BJ (cell line): ENCODE results near the gene KLHL29. TPM values are rescaled to one million over a fixed set of nuclear protein-coding genes. Genes with fewer than 3 reads are reported as not detected.

Experiments used
- CTCF ChIA-PET: fragments of 350-600 bp; formaldehyde crosslinking; extraction: SDS; loops from one replicate; lab custom pipeline; 2021; ENCODE audit warnings: antibody characterized with exemption, inconsistent platforms; lab: Yijun Ruan, JAX
- POLR2A ChIA-PET: fragments of 300-600 bp; sonication (Branson Sonifier 250); formaldehyde crosslinking; extraction: SDS; loops from one replicate; lab custom pipeline; 2021; ENCODE audit warnings: antibody characterized with exemption; lab: Charles Lee
- DNase-seq: peaks from one replicate; pipeline ENCODE4 v3.0.0-alpha.2; 2011; ENCODE audit warnings: low read depth
- H3K27me3 ChIP-seq: 2 replicates; pipeline ENCODE4 v1.6.0; 2011; ENCODE audit warnings: low read length; ENCODE audit not compliant: control insufficient read depth, insufficient read depth
- H3K36me3 ChIP-seq: 2 replicates; pipeline ENCODE4 v1.5.1; 2011; ENCODE audit warnings: low read length; ENCODE audit not compliant: control insufficient read depth, insufficient read depth
- H3K4me3 ChIP-seq: 2 replicates; pipeline ENCODE4 v1.5.1; 2011; ENCODE audit warnings: low read depth, mild to moderate bottlenecking, control low read depth, low read length
- polyA plus RNA-seq: library from polyadenylated mRNA; depleted of rRNA; stranded (reverse); fragments of >200 nt; gene quantifications from 2 replicates; pipeline ENCODE4 v1.2.3, GENCODE V29; 2011
- TF ChIP-seq, protein P1 (sequence below): IDR thresholded peaks from 2 replicates; pipeline ENCODE4 v1.5.1; 2011; ENCODE audit warnings: low read depth, mild to moderate bottlenecking, control low read depth, inconsistent platforms, low read length, moderate library complexity; ENCODE audit not compliant: insufficient read depth

KLHL29 gene
- polyA plus RNA-seq, 1 experiment = 10.0 TPM

DNA sequence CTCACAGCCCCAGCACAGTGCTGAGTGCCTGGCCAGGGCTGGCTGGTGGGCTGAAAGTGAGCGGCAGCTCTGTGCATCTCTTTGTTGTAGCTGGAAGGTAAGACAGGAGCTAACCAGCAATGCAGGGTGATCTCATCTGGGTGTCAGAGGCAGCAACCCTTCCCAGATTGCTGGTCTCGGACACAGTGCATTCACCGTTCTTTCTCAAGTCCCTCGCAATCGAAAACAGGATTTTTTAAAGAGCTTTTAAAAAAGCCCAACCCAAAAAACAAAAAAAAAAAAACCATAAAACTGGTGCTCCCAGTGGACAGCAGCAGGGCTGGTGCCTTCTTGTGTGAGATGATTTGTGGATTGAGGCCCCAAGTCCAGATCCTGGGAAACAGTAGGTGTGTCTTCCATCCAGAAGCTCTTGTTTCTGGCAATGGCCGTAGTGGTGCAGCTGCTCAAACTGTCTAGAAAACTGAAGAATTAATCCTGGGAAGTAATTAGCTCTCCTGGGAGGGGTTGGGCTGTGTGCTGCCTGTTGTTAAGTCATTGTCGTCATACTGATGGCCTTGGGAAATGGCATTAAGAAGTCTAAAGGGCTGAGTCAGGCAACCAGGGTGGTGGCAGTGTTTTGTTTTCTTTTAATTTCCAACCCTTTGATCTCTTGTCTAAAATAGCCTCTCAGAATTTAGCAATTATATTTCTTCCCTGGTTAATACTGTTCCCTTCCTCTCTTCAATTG lies 156.7 kb downstream of the KLHL29 start:
- TF ChIP-seq, protein P1, sequence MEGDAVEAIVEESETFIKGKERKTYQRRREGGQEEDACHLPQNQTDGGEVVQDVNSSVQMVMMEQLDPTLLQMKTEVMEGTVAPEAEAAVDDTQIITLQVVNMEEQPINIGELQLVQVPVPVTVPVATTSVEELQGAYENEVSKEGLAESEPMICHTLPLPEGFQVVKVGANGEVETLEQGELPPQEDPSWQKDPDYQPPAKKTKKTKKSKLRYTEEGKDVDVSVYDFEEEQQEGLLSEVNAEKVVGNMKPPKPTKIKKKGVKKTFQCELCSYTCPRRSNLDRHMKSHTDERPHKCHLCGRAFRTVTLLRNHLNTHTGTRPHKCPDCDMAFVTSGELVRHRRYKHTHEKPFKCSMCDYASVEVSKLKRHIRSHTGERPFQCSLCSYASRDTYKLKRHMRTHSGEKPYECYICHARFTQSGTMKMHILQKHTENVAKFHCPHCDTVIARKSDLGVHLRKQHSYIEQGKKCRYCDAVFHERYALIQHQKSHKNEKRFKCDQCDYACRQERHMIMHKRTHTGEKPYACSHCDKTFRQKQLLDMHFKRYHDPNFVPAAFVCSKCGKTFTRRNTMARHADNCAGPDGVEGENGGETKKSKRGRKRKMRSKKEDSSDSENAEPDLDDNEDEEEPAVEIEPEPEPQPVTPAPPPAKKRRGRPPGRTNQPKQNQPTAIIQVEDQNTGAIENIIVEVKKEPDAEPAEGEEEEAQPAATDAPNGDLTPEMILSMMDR = no peak
- DNase-seq = no peak
- POLR2A ChIA-PET = no interaction called here
- H3K27me3 ChIP-seq = no peaks in the 10 kb centered on the region
- no peak overlapping the region for H3K4me3 ChIP-seq
- CTCF ChIA-PET = no interaction called here
- H3K36me3 ChIP-seq = no peaks in the 10 kb centered on the region

DNA sequence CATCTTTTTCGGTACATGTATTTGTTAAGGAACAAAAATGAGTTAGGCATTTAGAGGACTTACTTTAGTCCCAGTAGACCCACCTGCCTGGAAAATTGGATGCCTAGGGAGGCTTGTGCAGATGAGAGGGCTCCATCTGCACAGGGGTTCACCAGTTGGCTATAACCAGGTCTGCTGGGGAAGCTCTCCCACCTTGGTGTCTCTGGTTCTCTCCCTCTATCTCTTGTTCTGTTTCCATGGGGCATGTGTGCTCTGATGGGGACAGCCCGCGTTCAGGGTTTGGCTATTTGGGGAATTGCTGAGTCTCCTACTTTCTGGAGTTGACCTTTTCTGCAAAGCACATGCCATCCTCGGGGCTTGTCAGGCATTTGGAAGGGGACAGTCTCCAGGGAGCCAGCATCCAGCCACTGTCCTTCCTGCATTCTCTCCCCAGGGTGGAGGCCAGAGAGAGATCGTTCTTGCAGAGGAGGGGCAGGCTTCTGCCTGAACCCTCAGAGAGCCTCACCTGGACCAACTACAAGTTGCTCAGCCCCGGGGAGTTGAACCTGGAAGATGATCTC lies 157.3 kb downstream of the KLHL29 start:
- POLR2A ChIA-PET = no interaction called here
- no peak for DNase-seq
- TF ChIP-seq, protein P1 = no peak
- Histone ChIP-seq H3K4me3 (no peak overlapping the region), H3K36me3 (no peaks in the 10 kb centered on the region), H3K27me3 (no peaks in the 10 kb centered on the region)
- CTCF ChIA-PET = no interaction called here

DNA sequence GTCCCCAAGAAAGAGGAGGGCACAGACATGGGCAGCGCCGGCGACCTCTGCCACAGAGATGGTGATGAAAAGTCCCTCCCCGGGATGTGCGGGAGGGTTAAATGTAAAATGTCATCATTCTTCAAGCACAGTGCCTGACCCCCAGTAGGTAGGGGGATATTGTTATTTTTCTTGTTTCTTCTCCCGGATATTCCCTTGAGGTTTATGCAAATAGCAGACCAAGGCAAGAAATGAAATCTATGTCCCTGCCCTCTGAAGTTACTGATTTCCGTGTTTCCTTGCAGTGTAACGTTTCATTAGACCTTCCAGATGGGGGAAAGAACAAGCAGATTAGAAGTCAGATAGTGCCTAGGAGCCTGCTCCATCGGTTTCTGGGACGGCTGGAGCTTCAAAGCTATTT lies 158.3 kb downstream of the KLHL29 start:
- DNase-seq = no peak
- POLR2A ChIA-PET = no interaction called here
- no peaks in the 10 kb centered on the region; the same call in 1 of the 2 replicates for H3K36me3 ChIP-seq
- no peaks in the 10 kb centered on the region for H3K27me3 ChIP-seq
- CTCF ChIA-PET = no interaction called here
- TF ChIP-seq, protein P1 = no peak
- no peak overlapping the region for H3K4me3 ChIP-seq

DNA sequence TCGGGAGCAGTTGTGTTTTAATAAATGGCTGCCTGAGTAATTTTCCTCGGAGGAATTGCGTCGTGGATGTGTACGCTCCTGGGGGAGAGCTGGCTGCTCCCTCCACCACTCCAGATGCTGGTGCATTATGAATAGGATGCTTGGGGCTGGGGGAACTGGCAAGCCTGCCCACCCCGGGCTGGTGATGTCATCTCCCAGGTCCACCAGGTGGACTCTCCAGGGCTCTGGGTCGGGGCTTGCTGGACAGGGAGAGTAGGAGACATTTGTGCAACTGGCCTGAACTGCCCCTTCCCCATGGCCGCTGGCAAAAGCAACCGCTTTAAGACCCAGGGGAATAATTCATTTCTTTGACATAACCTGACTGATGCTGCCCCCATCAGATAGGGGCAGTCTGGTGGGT lies 158.7 kb downstream of the KLHL29 start:
- no peak overlapping the region for H3K4me3 ChIP-seq
- POLR2A ChIA-PET = no interaction called here
- no peak for DNase-seq
- CTCF ChIA-PET = no interaction called here
- TF ChIP-seq, protein P1 = no peak
- H3K36me3 ChIP-seq = no peaks in the 10 kb centered on the region; the same call in 1 of the 2 replicates
- no peaks in the 10 kb centered on the region for H3K27me3 ChIP-seq

DNA sequence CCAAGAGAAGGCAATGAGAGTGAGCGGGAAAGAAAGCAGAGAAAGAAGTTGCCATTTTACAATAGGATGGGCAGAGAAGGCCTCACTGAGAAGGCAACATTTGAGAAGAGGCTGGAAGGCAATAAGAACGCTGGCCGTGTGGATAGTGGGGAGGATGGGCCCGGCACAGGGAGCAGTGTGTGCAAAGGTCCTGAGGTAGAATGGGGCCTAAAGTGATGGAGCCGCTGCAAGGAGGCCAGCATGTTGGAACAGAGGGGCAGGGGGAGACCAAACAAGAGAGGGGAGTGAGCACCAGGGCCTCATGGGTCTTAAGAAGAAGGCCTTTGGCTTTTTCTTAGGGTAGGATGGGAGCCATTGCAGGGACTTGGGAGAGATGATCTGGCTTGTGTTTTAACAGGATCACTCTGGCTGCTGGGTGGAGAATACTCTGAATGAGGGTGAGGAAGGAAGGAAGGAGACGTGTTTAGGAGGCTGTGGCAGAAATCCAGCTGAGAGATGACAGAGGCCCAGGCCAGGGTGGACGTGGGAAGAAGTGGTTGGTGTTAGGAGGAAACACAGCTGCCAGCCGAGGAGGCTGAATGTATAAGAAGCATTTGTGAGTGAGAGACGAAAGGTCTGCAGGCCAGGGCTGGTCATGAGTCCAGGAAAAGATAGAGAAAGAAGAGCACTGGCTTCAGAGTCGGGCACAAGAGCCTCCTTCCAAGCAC lies 159.8 kb downstream of the KLHL29 start:
- ChIA-PET CTCF (no interaction called here), POLR2A (no interaction called here)
- Histone ChIP-seq H3K4me3 (no peak overlapping the region), H3K27me3 (no peaks in the 10 kb centered on the region), H3K36me3 (no peaks in the 10 kb centered on the region; the same call in 1 of the 2 replicates)
- DNase-seq = no peak
- TF ChIP-seq, protein P1 = no peak
